ENCODE data around the gene WDR46. TPM values are rescaled to one million over a fixed set of nuclear protein-coding genes. Genes with fewer than 3 reads are reported as not detected.

WDR46 gene
- total and polyA plus RNA-seq, 2 of the 13 experiments (the other 11 are each of a cell fraction or from before 2014, with no cell fraction given), result 47.4 to 105 TPM

DNA sequence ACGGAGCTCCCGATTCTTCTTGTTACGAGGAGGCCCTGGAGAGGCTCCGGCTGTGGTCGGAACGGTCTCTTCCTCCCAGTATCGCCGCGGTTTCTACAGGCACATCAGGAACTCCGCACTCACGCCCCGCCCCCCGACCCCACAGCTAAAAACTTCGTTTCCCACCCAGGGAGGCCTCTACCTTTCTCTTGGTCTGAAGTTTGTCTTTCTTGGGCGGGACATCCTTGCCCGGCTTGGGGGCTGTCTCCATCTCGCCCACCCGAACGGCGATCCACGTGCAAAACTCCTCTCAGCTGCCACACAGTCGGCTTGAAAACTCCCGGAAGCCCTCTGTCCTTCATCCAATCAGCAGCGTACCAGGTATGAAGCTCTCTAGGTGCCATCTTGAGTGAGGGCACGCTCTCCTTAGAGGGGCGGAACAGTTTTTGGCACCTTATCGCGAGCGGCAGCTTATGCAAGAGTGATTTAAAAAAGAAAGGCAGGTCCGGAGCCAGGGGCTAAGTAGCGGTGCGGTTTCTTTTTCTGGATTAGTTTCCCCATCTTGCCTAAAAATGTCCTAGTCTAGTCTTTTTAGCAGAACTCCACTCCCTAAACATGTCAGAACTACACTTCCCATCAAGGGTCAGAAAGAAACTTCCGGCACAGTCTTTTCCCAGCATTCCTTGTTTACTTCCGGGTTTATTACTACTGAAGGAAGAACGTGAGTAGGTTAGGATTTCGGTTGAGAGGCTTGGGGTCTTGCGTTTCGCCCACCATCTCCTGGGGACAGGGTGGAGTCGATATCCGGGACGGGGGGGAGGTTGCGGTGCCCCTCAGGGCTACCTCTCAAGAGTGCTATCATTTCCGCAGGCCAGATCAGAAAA, at the start of gene WDR46, which contains the start of gene PFDN6 (continued):
- TF ChIP-seq, protein P1, sequence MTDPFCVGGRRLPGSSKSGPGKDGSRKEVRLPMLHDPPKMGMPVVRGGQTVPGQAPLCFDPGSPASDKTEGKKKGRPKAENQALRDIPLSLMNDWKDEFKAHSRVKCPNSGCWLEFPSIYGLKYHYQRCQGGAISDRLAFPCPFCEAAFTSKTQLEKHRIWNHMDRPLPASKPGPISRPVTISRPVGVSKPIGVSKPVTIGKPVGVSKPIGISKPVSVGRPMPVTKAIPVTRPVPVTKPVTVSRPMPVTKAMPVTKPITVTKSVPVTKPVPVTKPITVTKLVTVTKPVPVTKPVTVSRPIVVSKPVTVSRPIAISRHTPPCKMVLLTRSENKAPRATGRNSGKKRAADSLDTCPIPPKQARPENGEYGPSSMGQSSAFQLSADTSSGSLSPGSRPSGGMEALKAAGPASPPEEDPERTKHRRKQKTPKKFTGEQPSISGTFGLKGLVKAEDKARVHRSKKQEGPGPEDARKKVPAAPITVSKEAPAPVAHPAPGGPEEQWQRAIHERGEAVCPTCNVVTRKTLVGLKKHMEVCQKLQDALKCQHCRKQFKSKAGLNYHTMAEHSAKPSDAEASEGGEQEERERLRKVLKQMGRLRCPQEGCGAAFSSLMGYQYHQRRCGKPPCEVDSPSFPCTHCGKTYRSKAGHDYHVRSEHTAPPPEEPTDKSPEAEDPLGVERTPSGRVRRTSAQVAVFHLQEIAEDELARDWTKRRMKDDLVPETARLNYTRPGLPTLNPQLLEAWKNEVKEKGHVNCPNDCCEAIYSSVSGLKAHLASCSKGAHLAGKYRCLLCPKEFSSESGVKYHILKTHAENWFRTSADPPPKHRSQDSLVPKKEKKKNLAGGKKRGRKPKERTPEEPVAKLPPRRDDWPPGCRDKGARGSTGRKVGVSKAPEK (CRISPR knock-in tag; IDR thresholded peaks at IDR 0.05; ENCODE audit: borderline replicate concordance), result no peak
- TF ChIP-seq ZNF263 (CRISPR knock-in tag; IDR thresholded peaks at IDR 0.05), result no peak
- TF ChIP-seq SMAD1 (CRISPR knock-in tag; IDR thresholded peaks at IDR 0.05; ENCODE audit: borderline replicate concordance, low read depth), result no peak
- TF ChIP-seq, protein P2, sequence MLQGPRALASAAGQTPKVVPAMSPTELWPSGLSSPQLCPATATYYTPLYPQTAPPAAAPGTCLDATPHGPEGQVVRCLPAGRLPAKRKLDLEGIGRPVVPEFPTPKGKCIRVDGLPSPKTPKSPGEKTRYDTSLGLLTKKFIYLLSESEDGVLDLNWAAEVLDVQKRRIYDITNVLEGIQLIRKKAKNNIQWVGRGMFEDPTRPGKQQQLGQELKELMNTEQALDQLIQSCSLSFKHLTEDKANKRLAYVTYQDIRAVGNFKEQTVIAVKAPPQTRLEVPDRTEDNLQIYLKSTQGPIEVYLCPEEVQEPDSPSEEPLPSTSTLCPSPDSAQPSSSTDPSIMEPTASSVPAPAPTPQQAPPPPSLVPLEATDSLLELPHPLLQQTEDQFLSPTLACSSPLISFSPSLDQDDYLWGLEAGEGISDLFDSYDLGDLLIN (CRISPR knock-in tag; IDR thresholded peaks at IDR 0.05; ENCODE audit: borderline replicate concordance), result no peak
- 0 out of 2 replicates have a peak, but pooled peaks have one; percentile 42 for TF ChIP-seq SRY (CRISPR knock-in tag; IDR thresholded peaks at IDR 0.05)
- TF ChIP-seq ZNF672 (CRISPR knock-in tag; IDR thresholded peaks at IDR 0.05), result no peak
- no peak for TF ChIP-seq PTBP1 (IDR thresholded peaks at IDR 0.05; ENCODE audit: low read depth, low read length, poor library complexity, severe bottlenecking)
- peak; percentile 94 for TF ChIP-seq ZNF501 (CRISPR knock-in tag; IDR thresholded peaks at IDR 0.05)
- peak; percentile 85; the same call in 1 of the 2 replicates for TF ChIP-seq MYC (CRISPR knock-in tag; IDR thresholded peaks at IDR 0.05; ENCODE audit: borderline replicate concordance)
- TF ChIP-seq NFE2 (CRISPR knock-in tag; IDR thresholded peaks at IDR 0.05), result no peak
- no peak for TF ChIP-seq NCOA1 (CRISPR knock-in tag; IDR thresholded peaks at IDR 0.05)
- 0 out of 2 replicates have a peak, but pooled peaks have one; percentile 74 for TF ChIP-seq SIN3B (IDR thresholded peaks at IDR 0.05; ENCODE audit: low read length)
- 0 out of 2 replicates have a peak, but pooled peaks have one; percentile 4 for TF ChIP-seq NRL (CRISPR knock-in tag; IDR thresholded peaks at IDR 0.05; ENCODE audit: borderline replicate concordance)
- TF ChIP-seq ZNF552 (CRISPR knock-in tag; IDR thresholded peaks at IDR 0.05; ENCODE audit: borderline replicate concordance), result no peak
- TF ChIP-seq TEAD3 (CRISPR knock-in tag; optimal IDR thresholded peaks at IDR 0.05; ENCODE audit: borderline replicate concordance), result no peak
- TF ChIP-seq ZFP41 (CRISPR knock-in tag; IDR thresholded peaks at IDR 0.05; ENCODE audit: borderline replicate concordance), result no peak
- TF ChIP-seq ZNF136 (CRISPR knock-in tag; IDR thresholded peaks at IDR 0.05; ENCODE audit: low read depth), result no peak; the same call in 1 of the 2 replicates
- TF ChIP-seq, protein P3, sequence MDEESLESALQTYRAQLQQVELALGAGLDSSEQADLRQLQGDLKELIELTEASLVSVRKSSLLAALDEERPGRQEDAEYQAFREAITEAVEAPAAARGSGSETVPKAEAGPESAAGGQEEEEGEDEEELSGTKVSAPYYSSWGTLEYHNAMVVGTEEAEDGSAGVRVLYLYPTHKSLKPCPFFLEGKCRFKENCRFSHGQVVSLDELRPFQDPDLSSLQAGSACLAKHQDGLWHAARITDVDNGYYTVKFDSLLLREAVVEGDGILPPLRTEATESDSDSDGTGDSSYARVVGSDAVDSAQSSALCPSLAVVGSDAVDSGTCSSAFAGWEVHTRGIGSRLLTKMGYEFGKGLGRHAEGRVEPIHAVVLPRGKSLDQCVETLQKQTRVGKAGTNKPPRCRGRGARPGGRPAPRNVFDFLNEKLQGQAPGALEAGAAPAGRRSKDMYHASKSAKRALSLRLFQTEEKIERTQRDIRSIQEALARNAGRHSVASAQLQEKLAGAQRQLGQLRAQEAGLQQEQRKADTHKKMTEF (CRISPR knock-in tag; IDR thresholded peaks at IDR 0.05), result peak; percentile 74
- TF ChIP-seq NFE2L1 (CRISPR knock-in tag; IDR thresholded peaks at IDR 0.05; ENCODE audit: borderline replicate concordance), result no peak
- no peak for TF ChIP-seq ZNF160 (CRISPR knock-in tag; IDR thresholded peaks at IDR 0.05)
- TF ChIP-seq, protein P4, sequence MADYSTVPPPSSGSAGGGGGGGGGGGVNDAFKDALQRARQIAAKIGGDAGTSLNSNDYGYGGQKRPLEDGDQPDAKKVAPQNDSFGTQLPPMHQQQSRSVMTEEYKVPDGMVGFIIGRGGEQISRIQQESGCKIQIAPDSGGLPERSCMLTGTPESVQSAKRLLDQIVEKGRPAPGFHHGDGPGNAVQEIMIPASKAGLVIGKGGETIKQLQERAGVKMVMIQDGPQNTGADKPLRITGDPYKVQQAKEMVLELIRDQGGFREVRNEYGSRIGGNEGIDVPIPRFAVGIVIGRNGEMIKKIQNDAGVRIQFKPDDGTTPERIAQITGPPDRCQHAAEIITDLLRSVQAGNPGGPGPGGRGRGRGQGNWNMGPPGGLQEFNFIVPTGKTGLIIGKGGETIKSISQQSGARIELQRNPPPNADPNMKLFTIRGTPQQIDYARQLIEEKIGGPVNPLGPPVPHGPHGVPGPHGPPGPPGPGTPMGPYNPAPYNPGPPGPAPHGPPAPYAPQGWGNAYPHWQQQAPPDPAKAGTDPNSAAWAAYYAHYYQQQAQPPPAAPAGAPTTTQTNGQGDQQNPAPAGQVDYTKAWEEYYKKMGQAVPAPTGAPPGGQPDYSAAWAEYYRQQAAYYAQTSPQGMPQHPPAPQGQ (CRISPR knock-in tag; IDR thresholded peaks at IDR 0.05; ENCODE audit: borderline replicate concordance), result no peak
- TF ChIP-seq ATF7-NPFF (CRISPR knock-in tag; IDR thresholded peaks at IDR 0.05; ENCODE audit: low read depth), result no peak
